HG03469 (cell line): Measurements from ENCODE around the gene CFAP100.

Experiments
- ATAC-seq: cut with Tn5 transposase; IDR thresholded peaks from one replicate; pipeline ENCODE4 v1.9.1; 2021; ENCODE audit warnings: mild to moderate bottlenecking, moderate library complexity, moderate number of reproducible peaks; ENCODE audit not compliant: unreplicated experiment

CFAP100 gene

DNA sequence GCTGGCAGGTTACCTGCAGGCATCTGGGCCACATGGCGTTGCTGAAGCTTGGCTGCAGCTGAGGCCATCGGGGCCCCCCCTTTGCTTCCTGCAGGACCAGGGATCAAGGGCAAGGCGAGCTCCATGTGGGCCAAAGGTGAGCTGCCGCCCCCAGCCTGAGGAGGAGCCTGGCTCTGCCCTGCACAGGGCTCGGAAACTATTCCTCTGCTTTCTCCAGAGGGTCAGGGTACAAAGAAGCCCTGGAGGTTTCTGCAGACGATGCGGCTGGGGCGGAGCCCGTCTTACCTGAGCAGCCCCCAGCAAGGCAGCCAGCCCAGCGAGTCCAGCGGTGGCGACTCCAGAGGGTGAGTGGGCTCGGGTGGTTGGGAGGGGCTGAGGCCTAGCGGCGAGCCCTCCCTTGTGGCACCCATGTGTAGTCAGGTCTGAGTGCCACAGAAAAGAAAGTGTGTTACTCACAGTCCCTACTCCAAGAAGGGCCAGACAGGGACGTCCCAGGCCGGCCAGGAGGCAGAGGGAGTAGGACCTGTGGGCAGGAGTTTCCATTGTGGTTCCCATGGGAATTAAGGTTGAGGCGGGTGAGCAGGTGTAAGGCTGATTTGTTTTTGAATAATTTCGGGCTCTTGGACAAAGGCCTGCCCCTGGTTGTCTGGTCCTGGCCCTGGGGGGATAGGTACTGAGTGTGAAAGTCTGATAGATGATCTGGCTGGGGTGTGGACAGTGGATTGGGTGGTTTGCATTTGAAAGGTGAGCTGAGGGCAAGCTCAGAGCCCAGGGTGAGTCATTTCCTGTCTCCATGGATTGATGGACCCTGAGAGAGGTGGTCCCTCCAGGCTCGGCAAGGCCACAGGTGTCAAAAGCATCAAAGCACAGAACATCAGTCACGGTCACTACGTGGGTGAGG, 25.4 kb downstream of the CFAP100 start:
- no peak for ATAC-seq

DNA sequence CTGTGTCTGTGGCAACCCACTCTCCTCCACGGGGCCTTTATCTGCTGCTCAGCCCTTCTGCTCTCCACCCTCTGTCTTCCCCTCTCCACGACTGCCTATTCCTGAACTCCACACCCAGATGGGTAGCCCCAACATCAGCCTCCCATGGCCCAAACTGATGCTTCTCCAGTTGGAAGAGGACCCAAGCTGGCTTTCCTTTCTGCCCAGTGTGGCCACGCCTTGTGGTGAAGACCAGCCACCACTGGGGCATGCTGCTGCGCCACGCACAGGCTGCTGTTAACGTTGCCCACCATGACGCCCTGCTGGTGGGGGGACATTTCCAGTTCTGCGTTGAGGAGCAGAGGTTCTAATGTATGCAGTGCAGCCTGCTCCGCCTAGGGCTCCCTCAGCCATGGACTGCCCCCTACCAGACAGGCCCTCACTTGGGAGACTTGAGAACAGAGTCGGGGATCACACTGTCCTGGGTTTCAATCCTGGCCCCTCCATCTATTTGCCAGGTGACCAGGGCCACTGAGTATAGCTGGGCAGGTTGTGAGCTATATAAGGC, 26.9 kb downstream of the CFAP100 start:
- no peak for ATAC-seq

DNA sequence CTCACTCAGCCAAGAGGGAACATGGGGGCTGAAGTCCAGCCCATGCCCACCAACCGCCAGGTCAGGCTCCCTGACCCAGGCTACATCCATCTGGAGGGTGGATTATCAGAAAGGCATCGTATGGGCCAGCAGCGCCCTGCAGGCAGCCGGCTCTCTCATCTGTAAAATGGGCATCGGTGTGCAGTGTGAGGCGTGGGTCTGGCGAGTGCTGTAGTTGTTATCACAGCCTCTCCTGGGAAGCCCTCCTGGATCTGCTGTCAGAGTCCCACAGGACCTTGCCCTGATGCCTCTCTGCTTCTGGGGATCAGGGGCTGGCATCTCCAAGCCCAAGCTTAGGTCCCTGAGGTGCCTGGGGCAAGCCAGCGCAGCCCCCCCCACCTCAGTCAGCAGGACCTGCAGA, 27.4 kb downstream of the CFAP100 start:
- no peak for ATAC-seq

DNA sequence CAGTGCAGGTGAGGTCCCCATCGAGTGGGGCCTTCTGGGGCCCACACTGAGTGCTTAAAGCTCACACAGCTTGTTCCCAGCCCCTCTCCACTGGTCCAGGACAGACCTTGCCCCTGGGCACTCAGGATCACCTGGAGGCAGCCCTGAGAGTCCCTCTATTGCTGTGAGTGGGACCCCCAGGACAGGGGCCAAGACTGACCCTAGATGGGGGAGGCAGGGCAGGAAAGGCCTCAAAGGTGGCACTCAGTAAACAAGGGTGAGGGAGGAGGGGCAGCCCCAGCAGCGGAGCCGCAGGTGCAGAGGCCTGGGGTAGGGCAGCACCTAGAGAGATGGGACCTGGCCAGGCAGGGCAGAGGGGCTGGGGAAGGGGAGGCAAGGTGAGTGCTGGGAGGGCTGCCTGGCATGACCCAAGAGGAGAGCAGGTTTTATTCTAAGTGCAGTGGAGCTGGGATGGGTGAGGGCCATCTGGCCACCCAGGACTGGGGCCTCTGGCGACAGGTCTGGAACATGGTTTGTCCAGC, 27.9 kb downstream of the CFAP100 start:
- no peak for ATAC-seq

DNA sequence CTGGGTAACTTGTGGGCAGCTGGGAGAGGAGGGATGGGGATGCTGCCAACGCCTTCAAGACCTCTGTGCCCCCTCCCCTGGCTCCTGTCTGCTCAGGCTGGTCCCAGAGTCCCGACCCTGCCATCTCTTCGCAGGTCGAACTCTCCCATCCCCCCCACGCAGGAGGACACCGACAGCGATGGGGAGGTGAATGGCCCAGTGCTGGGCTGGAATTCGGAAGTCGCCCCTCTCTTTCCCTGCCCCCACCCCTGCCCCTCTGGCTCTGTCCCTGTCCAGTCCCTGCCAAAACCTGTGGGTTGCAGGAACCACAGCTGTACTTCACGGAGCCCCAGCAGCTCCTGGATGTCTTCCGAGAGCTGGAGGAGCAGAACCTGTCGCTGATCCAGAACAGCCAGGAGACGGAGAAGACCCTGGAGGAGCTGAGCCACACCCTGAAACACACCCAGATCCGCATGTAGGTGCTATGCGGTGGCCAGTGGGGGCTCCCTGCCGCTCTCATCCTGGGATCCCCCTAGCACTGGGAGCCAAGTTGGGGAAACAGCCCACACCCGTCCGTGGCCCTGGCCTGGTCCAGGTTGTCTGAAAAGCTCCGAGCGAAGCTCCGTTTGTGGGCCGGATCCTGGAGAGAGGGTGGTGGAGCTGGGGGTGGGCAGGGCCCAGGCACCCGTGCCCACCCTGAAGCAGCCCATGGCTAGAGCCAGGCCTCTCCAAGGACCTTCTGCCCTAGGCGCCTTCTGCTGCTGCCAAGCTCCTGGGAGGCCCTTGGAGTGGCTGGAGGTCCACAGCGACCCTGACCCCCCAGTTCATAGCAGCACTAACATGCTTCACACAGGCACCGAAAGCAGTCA, 28.7 kb downstream of the CFAP100 start:
- ATAC-seq = no peak

DNA sequence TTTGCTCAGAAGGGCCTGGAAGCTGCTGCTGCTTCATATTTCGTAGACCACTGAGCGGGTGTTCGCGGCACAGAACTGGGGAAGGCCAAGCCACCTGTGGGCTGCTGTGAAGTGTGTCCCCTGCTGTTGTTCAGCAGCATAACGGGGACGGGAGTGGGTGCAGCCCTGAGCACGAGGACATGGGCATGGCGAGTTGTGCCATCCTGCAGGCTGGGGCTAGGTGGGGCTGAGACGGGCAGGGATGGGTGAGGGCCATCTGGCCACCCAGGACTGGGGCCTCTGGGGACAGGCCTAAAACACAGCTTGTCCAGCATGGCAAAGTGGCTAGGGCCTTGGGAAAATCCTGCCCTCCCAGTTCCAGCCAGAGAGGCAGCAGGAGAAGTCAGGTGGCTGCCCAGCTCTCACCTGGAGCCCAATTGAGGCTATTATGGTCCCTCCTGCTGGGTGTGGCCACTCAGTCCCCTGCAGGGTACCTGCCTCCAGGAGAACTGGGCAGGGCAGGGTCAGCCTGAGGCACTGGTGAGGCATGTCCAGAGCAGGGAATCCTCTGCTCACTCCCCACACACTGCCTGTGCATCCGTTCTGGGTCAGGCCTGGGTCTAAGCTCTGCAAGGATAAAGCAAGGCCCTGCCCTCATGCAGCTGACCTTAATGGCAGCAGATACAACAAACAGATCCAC, 29.5 kb downstream of the CFAP100 start:
- no peak for ATAC-seq

DNA sequence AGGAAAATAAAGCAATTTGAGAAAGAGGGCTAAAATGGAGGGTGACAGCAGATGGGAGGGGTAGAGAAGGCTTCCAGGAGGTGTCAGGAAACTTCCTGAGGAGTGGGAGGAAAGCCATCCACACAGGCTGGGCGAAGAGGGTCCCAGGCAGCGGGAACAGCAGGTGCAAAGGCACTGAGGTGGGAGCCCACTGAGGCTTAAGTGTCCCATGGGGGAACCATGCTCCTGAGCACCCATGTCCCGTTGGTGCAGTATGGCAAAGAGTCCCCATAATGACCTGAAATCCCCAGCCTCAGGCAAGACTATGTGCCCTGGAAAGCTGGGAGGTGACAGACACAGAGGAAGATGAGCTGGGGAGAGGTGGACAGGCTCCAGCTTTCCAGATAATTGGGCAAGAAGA, 30.0 kb downstream of the CFAP100 start:
- ATAC-seq = no peak

DNA sequence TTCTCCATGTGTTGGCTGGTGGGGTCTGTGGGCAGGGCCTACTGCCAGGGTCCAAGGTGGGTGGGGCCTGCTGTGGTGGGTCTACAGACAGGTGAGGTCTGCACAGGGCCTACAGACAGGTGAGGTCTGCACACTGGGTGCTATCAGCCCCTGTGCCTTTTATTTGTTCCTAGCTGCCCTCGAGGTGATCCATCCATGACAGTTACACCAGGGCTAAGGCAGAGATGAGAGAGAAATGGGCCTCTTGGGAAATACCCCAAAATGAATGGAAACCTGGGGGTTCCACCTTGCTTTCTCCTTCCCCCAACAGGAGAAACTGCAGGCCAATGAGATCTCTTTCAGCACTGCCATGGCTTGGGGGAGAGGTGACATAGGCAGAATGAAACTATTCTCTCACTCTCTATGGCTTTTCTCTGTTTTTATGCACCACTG, 36.4 kb downstream of the CFAP100 start:
- ATAC-seq = no peak

DNA sequence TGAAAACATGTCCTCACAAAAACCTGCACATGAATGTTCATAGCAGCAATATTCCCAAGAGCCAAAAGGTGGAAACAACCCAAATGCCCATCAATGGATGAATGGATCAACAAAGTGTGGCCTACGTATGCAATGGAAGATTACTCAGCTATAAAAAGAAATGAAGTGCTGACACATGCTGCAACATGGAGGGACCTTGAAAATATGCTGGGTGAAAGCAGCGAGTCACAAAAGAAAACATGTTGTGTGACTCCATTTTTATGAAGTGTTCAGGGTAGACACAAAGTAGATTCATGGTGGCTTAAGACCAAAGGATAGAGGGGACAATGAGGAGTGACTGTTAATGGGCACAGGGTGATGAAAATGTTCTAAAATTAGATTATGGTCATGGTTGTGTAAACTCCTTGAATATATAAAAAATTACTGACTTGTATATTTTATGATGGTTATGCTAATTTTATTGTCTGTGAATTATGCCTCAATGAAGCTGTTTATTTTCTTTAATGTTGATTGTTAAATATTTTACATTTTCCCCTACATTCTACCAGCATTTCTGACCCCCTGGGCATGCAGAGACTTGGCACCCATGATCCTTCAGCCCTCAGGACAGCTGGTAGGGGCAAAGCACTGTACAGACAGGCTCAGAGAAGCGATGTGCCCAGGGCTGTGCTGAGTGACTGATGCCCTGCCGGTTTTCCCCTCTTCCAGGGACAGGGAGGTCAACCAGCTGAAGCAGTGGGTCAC, 37.8 kb downstream of the CFAP100 start:
- ATAC-seq = no peak

DNA sequence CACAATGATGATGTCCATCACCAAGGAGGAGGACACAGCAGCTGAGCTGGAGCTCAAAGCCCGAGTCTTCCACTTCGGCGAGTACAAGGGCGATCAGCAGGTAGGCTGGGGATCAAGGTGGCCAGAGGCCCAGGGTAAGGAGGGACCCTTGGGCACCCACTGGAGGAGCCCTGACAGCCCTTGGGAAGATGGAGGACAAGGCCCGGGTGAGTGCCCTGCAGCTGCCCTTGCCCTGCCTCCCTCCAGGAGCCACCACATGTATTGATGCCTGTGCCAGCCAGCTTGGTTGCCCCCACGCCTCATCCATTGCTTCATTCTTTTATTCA, 38.4 kb downstream of the CFAP100 start:
- no peak for ATAC-seq

DNA sequence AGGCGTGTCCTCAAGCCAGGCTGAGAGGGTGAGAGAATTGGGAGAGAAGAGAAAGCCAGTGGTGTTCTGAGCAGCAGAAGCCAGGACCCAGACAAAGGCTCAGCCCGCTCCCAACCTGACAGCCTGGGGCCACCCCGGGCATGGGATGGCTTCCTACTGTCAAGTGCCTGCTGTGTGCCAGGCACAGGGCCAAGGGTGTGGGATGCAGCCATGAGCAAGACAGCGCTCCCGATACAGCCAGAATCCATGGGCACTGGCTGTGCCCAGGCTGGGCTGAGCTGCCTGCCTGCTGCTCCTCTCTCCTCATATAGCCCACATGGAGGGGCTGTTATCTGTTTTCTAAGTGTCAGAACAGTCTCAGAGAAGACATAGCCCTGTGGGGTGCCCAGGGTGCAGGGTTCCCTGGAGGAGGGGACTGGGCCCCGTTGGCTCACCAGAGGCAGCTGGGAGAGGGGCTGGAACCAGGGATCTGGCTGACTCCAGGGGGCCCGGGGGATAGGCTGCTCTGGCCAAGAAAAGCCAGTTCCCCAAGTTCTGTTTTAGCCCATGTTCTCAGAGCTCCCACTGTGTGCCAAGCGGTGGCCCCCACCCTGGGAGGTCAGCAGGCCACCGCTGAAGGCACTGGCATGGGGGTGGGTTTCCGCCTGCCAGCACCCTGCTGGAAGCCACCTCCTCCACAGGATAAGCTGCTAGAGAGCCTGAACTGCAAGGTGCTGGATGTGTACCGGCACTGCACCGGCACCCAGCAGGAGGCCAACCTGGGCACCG, 39.0 kb downstream of the CFAP100 start:
- no peak for ATAC-seq

DNA sequence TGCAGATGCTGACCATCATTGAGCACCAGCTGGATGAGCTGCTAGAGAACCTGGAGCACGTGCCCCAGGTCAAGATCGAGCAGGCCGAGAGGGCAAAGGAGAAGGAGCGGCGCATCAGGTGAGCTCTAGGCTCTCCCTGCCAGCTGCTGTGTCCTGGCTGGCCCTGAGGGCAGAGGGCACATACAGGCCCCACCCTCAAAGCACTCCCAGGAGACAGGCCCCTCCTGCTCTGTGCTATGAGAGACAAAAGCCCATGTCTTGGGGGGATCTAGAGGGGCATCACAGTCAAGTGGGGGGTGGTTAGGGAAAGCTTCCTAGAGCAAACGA, 39.5 kb downstream of the CFAP100 start:
- ATAC-seq = no peak

DNA sequence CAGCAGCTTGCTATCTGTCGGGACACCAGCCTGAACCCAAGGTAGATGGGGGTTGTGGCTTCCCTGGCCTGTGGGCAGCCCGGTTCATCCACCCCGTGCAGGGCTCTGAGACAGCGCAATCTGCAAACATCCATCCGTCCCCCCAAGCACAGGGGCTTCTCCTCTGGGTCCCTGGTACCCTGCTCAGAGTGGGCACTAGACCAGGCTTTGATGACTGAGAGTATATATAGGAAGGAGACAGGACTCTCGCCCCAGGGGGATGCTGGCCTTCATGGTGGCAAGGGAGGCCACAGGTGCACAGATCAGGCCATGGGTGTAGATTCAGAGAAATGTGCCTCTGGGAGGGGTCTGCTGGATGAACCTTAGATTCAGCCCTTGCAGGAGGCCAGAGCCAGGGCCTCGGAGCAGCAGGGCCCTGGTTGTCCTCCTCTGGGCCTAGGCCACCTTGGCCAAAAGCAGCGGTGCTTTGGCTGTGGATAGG, 40.3 kb downstream of the CFAP100 start:
- ATAC-seq = no peak

DNA sequence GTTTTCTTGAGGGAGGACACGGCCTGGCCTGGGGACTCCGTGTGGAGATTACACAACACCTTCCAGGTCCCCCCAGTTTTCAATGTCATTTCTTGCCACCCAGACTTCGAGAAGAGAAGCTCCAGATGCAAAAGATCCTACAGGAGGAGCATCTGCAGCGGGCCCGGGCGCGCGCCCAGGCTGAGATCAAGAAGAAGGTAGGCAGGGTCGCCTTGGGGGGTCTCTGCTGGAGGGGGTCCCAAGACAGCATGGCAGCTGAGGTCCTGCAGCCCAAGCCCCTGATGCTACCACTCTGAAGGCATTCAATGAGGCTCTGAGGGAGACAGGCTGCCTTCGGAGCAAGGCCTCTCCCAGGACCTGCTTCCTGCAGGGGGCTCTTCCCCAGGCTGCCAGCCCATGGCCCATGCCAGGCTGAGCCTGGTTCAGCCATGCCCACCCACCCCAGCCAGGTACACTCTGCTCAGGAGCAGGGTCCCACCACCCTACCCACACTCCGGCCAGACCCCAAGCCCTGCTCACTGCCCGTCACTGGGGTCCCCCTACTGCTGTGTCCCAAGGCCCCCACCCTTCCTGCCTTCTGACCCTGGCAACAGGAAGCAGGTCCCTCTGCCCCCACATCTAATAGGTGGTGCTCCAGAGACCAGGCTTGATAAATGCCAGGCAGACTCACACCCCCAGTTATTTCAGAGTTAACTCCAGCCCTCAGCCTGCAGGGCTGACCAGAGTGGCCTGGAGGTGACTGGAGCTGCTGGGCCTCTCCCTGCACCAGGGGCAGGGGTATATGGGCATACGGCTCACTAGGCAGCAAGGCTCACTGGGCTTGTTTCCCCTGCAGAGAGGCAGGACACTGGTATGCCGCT, 41.0 kb downstream of the CFAP100 start:
- ATAC-seq = no peak

DNA sequence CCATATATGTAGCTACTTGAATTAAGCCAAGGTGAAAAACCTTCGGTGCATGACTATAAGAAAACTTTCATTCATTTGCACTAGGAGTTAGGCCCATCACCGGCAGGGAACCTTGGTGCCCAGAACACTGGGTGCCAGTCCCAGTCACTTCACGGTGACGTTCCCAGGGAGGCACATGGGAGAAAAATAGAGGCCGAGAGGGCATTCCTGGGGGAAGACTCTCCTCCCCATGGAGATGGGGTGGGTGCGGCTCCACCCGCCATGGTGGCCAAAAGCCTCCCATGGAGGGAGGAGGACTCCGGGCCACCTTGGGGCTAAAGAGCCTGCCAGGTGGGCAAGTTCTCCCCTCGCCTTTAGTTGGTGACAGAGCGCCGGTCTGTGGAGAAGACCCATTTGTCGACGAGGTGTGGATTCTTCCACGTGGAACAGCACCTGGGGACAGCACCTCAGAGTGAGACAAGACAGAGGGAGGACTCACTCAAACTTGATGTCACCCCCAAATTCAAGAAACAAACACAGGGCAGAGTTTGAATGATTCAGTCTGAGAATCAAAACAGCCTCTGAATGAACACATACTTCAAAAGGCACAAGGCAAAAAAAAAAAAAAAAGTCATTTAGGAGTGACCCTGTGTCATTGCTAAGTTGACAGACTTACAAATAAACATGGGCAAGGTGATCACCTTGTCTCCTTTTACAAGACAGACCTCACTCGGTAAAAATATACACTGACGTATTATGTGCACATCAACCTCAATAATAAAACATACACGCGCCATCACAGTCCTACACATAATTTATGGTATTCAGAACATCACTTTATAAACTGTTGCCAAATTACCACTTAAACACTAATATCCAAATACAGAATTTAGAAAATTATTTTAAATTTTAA, 42.4 kb downstream of the CFAP100 start:
- ATAC-seq = no peak

DNA sequence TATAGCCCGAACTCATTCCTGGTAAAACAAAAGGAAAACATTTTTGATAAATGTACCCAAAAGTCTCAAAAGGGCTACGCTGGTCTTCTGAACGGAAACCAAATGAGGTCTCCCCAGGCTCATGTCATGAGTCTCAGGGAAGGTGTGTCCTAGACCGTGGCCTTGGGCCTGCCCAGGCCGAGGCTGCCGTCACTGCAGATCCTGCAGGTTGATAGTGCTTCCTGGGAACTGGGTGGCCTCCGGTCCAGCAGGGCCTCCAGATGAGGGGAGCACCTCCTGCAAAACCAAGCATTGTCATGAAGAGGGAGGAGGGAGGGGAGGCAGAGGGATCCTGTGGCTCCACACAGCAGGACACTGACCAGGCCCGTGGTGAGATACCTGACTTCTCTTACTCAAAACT, 43.5 kb downstream of the CFAP100 start:
- ATAC-seq = no peak

DNA sequence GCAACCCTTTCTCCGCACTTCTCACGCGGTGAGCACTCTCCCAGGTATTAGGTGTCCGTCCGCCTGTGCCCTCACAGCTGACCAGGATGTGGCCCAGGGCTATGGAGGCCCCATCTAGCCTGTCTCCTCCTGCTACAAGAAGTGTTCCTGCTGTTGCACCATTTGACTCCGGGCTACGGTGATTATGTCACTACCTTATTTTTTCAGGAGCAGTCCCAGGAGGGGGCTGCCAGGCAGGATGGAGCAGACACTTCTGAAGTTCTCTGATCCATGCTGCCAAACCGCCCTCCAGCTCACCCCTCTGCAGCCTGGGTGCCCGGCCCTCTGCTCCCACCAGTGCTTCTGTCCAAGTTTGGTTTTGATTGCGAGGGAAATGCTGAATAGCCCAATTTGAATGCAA, 44.0 kb downstream of the CFAP100 start:
- no peak for ATAC-seq
